HG03103 (cell line): ENCODE results near the gene IFT27.

Experiments
- ATAC-seq: cut with Tn5 transposase; IDR thresholded peaks from one replicate; pipeline ENCODE4 v1.9.1; 2021; ENCODE audit warnings: low read depth; ENCODE audit not compliant: unreplicated experiment

The IFT27 gene, protein sequence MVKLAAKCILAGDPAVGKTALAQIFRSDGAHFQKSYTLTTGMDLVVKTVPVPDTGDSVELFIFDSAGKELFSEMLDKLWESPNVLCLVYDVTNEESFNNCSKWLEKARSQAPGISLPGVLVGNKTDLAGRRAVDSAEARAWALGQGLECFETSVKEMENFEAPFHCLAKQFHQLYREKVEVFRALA

GRCh38 chr22:36775964-36776669, at the start of gene IFT27:
IFT27 (minus strand) TSS chr22:36776119; CDS start chr22:36775707, 412 bp downstream.
- peak; percentile 78 for ATAC-seq

GRCh38 chr22:36824655-36825054, 48.7 kb upstream of the IFT27 start:
- ATAC-seq, result no peak

DNA sequence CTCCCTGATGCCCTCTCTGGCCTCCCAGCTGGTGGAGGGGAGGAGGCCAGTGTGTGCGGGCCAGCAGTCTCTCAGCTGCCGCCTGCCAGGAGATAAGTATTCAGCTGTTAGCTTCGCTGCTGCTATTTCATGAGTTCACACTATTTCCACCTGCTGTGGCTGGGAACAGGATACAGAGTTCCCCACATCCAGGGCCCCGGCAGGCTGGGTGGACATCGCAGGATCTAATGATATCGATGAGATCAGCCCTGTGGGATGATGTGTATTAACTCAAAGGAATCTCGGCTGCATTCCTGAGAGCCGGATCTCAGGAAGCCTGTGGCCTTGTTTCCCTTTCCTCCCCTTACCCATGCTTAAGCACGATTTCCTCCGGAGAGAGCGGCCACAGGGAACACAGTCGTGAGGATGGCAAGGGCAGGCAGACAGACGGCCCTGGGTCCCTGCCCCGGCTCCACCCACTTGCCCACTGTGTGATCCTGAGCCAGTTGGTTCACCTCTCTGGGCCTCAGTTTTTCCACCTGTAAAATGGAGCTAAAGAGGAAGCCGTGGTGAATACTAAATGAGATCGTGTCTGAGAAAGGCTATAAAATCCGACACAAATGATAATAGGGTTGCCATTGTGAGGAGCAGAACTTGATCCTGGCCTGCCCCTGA, 47.4 kb upstream of the IFT27 start:
- no peak for ATAC-seq

GRCh38 chr22:36822581-36822980, 46.7 kb upstream of the IFT27 start:
- no peak for ATAC-seq

DNA sequence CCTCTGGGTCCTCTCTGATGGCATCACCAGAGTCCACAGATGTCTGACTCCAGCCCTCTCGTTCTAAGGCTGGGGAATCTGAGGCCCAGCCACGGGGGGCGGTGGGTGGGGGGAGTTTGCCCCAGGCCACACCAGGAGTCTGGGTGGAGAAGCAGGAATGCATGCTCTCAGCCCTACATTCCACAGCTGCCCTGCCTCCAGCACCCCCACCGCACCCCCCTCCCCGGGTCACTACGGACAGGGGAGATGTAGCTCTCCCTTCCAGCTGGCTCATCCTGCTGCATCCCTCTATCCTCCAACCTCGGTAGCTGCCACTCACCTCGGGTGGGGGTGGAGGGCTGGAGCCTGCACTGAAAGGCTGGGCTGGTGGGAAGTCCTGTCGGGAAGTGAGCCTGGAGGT, 43.2 kb upstream of the IFT27 start:
- no peak for ATAC-seq

- ATAC-seq, result no peak
Observed at GRCh38 chr22:36818010-36818642, 42.2 kb upstream of the IFT27 start.

DNA sequence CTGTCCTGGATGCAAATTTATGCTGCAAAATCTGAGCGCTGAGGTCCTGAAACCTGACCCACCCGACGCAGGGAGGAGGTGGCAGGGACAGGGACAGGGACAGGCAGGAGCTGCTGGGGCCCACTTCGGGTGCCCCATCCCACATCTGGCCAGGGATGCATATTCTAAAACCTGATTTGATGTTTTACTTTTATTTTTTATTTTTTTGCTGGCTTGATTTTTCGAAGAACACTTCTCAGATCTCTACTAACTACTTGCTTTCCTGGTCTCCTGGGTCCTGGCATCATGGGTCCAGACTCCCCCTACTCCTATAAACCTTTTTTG, 41.6 kb upstream of the IFT27 start:
- ATAC-seq, result no peak

GRCh38 chr22:36816636-36817524, 41.0 kb upstream of the IFT27 start, which contains the start of gene PVALB:
PVALB (minus strand) TSS chr22:36817035; CDS start chr22:36817005, 30 bp downstream.
- ATAC-seq, result no peak

- ATAC-seq, result no peak
Observed at GRCh38 chr22:36816339-36816635, 40.4 kb upstream of the IFT27 start.

DNA sequence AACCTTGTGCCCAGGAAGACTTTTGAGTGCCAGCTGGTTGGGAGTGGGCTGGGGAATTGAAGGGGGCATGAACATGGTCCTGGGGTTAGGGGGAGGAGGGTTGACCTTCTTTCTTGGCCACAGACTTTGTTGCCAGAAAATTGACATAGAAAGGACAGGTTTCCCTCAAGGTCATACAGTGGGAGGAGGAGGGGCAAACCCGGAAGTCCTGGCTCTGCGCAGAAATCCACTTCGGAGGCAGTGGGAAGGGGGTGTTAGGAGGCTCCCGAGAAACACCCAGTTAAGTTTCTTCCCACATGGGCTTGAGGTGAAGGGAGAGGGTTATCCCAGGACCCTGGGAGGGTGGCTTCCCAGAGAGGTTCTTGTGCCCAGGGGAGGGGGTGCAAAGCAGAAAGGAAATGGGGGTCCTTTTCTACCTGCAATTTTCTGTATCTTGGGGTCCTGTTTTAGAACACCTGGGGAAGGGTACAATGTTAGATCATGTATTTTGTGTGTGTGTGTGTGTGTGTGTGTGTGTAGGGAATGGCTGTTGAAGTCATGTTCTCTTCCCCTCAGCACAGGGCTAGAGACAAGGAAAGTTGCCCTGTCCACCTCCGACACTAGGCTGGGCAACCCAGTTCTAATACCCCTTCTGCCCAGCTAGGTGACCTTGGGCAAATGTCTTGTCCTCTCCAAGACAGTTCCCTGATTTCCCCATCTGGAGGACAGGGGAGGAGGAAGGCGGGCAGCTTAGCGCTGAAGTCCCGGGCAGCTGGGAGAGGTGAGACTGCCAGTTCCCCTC, 39.8 kb upstream of the IFT27 start:
- no peak for ATAC-seq

DNA sequence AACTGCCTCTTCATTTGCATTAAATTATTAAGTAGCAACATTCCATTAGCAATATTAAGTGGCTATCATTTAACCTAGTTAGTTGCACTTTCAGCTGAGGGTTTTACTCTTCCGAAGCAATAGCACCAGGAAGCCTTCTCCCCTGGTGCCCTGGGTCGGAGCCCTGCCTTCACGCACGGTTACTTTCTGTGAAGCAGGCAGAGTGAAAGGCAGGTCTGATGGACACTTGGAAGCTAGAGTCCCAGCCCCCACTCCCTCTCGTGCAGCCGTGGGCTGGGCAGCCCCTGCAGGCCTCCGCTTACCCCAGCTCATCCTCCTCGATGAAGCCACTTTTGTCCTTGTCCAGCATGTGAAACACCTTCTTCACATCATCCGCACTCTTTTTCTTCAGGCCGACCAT, 38.9 kb upstream of the IFT27 start:
- no peak for ATAC-seq

- ATAC-seq, result no peak
Observed at GRCh38 chr22:36811094-36811800, 35.3 kb upstream of the IFT27 start.

DNA sequence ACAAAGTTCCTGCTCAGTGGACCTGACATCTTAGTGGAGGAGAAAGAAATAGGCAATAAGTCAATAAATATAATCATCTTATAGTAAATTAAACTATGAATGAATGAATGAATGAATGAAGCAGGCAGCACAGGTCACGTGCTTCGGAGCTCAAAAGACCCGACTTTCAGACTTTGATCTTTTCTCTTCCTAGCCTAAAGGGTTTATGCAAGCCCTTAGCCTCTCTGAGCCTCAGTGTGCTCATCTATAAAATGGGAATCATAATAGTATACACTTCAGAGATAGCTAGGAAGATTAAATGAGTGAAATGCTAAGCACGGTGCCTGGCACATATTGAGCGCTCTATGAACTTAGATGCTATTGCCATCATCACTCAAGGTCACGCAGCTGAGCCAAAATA, 33.4 kb upstream of the IFT27 start:
- no peak for ATAC-seq

GRCh38 chr22:36808721-36809344, 32.9 kb upstream of the IFT27 start:
- no peak for ATAC-seq

- no peak for ATAC-seq
Observed at GRCh38 chr22:36807627-36808026, 31.7 kb upstream of the IFT27 start.

GRCh38 chr22:36806835-36807234, 30.9 kb upstream of the IFT27 start:
- ATAC-seq, result no peak

DNA sequence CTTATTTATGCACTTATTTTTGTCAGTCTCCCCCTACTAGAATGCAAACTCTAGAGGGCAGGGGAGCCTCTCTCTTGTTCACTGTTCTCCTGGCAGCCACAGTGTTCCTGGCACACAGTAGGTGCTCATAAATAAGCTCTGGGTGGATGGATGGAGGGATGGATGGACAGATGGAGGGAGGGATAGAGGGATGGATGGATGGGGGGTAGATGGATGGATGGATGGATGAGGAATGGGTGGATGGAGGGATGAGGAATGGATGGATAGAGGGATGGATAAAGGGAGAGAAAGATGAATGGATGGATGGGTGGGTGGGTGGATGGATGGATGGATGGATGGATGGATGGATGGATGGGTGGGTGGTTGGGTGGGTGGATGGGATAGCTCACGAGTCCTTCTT, 27.4 kb upstream of the IFT27 start:
- ATAC-seq, result no peak

GRCh38 chr22:36798674-36799066, 22.8 kb upstream of the IFT27 start:
- ATAC-seq, result no peak
